ENCODE data around the gene CFAP126. TPM values are rescaled to one million over a fixed set of nuclear protein-coding genes. Genes with fewer than 3 reads are reported as not detected.
A peak's percentile ranks its signal among the peaks of the same experiment; 100 is the strongest.

The CFAP126 gene
- total and polyA plus RNA-seq, 2 of the 13 experiments (the other 11 are each of a cell fraction or from before 2014, with no cell fraction given), result not detected

- peak; percentile 64 for TF ChIP-seq STAG1 (CRISPR knock-in tag; IDR thresholded peaks at IDR 0.05)
- peak; percentile 67 for TF ChIP-seq CTCF (CRISPR knock-in tag; IDR thresholded peaks at IDR 0.05)
- no peak for TF ChIP-seq ZNF549 (CRISPR knock-in tag; IDR thresholded peaks at IDR 0.05)
- TF ChIP-seq BHLHE40 (IDR thresholded peaks at IDR 0.05; ENCODE audit: low read length), result no peak
- TF ChIP-seq, protein P1, sequence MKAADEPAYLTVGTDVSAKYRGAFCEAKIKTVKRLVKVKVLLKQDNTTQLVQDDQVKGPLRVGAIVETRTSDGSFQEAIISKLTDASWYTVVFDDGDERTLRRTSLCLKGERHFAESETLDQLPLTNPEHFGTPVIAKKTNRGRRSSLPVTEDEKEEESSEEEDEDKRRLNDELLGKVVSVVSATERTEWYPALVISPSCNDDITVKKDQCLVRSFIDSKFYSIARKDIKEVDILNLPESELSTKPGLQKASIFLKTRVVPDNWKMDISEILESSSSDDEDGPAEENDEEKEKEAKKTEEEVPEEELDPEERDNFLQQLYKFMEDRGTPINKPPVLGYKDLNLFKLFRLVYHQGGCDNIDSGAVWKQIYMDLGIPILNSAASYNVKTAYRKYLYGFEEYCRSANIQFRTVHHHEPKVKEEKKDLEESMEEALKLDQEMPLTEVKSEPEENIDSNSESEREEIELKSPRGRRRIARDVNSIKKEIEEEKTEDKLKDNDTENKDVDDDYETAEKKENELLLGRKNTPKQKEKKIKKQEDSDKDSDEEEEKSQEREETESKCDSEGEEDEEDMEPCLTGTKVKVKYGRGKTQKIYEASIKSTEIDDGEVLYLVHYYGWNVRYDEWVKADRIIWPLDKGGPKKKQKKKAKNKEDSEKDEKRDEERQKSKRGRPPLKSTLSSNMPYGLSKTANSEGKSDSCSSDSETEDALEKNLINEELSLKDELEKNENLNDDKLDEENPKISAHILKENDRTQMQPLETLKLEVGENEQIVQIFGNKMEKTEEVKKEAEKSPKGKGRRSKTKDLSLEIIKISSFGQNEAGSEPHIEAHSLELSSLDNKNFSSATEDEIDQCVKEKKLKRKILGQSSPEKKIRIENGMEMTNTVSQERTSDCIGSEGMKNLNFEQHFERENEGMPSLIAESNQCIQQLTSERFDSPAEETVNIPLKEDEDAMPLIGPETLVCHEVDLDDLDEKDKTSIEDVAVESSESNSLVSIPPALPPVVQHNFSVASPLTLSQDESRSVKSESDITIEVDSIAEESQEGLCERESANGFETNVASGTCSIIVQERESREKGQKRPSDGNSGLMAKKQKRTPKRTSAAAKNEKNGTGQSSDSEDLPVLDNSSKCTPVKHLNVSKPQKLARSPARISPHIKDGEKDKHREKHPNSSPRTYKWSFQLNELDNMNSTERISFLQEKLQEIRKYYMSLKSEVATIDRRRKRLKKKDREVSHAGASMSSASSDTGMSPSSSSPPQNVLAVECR (CRISPR knock-in tag; IDR thresholded peaks at IDR 0.05; ENCODE audit: borderline replicate concordance), result peak; percentile 54; the same call in 1 of the 2 replicates
- TF ChIP-seq, protein P2, sequence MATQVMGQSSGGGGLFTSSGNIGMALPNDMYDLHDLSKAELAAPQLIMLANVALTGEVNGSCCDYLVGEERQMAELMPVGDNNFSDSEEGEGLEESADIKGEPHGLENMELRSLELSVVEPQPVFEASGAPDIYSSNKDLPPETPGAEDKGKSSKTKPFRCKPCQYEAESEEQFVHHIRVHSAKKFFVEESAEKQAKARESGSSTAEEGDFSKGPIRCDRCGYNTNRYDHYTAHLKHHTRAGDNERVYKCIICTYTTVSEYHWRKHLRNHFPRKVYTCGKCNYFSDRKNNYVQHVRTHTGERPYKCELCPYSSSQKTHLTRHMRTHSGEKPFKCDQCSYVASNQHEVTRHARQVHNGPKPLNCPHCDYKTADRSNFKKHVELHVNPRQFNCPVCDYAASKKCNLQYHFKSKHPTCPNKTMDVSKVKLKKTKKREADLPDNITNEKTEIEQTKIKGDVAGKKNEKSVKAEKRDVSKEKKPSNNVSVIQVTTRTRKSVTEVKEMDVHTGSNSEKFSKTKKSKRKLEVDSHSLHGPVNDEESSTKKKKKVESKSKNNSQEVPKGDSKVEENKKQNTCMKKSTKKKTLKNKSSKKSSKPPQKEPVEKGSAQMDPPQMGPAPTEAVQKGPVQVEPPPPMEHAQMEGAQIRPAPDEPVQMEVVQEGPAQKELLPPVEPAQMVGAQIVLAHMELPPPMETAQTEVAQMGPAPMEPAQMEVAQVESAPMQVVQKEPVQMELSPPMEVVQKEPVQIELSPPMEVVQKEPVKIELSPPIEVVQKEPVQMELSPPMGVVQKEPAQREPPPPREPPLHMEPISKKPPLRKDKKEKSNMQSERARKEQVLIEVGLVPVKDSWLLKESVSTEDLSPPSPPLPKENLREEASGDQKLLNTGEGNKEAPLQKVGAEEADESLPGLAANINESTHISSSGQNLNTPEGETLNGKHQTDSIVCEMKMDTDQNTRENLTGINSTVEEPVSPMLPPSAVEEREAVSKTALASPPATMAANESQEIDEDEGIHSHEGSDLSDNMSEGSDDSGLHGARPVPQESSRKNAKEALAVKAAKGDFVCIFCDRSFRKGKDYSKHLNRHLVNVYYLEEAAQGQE (IDR thresholded peaks at IDR 0.05; ENCODE audit: borderline replicate concordance in 1 of 2, low read depth in 1 of 2, low read length in 2 of 2), result no peak
- no peak for TF ChIP-seq GLI4 (CRISPR knock-in tag; IDR thresholded peaks at IDR 0.05; ENCODE audit: borderline replicate concordance)
- no peak for TF ChIP-seq ZNF232 (CRISPR knock-in tag; IDR thresholded peaks at IDR 0.05; ENCODE audit: borderline replicate concordance)
- peak; percentile 55; the same call in 1 of the 2 replicates for TF ChIP-seq SOX5 (CRISPR knock-in tag; IDR thresholded peaks at IDR 0.05; ENCODE audit: borderline replicate concordance)
- TF ChIP-seq CBX1 (IDR thresholded peaks at IDR 0.05; ENCODE audit: low read depth), result no peak
- TF ChIP-seq, protein P3, sequence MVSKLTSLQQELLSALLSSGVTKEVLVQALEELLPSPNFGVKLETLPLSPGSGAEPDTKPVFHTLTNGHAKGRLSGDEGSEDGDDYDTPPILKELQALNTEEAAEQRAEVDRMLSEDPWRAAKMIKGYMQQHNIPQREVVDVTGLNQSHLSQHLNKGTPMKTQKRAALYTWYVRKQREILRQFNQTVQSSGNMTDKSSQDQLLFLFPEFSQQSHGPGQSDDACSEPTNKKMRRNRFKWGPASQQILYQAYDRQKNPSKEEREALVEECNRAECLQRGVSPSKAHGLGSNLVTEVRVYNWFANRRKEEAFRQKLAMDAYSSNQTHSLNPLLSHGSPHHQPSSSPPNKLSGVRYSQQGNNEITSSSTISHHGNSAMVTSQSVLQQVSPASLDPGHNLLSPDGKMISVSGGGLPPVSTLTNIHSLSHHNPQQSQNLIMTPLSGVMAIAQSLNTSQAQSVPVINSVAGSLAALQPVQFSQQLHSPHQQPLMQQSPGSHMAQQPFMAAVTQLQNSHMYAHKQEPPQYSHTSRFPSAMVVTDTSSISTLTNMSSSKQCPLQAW (CRISPR knock-in tag; IDR thresholded peaks at IDR 0.05), result no peak
- TF ChIP-seq, protein P4, sequence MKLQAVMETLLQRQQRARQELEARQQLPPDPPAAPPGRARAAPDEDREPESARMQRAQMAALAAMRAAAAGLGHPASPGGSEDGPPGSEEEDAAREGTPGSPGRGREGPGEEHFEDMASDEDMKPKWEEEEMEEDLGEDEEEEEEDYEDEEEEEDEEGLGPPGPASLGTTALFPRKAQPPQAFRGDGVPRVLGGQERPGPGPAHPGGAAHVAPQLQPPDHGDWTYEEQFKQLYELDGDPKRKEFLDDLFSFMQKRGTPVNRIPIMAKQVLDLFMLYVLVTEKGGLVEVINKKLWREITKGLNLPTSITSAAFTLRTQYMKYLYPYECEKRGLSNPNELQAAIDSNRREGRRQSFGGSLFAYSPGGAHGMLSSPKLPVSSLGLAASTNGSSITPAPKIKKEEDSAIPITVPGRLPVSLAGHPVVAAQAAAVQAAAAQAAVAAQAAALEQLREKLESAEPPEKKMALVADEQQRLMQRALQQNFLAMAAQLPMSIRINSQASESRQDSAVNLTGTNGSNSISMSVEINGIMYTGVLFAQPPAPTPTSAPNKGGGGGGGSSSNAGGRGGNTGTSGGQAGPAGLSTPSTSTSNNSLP (IDR thresholded peaks at IDR 0.05; ENCODE audit: low read depth, low read length), result peak; percentile 34; the same call in 1 of the 2 replicates
Measured at GRCh38 chr1:161367684-161368400, at the start of gene CFAP126 (continued).

Data from HepG2 (cell line).